ENCODE results near the gene MPV17. TPM values are rescaled to one million over a fixed set of nuclear protein-coding genes. Genes with fewer than 3 reads are reported as not detected.
A peak's percentile ranks its signal among the peaks of the same experiment; 100 is the strongest.

MPV17 gene
- total RNA-seq, 1 experiment from 2014 or later = 51.5 TPM

DNA sequence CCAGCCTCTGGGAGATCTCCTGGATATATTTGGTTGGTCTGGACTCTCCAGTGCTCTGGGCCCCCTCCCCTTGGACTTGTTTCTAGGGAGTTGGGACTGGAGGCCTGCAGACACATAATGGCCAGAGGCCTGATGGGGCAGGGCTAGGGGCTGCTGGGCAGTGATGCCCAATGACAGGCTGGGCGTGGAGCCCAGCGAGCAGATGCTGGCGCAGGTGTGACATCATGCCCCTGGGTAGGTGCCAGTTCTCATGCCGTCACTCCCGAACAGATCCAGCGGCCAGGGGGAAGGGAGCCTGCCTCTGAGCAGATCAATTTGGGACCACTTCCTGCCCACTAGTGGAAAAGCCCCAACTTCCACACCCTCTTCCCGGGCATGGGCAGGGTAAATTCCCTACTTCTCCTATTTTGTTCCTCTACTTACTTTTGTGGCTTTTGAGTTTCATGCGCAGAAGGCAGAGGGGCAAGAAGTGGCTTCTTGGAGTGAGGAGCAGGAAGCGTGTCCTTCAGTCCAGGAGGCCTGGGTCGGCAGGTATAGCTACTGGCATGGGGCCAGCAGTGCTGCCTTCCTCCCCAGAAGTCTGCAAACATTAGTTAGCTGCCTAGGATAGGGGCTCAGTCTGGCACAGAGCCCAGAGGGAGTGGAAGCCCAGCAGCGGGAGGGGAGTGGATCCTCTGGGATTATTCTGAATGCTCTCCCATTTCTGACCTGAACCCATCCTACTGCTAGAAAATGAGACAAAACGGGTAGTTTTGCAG, 6.1 kb downstream of the MPV17 start (continued):
- TF ChIP-seq ZNF138 (CRISPR knock-in tag; conservative IDR thresholded peaks at IDR 0.05) = no peak
- no peak for TF ChIP-seq HMGA2 (CRISPR knock-in tag; IDR thresholded peaks at IDR 0.05)
- TF ChIP-seq, protein P1, sequence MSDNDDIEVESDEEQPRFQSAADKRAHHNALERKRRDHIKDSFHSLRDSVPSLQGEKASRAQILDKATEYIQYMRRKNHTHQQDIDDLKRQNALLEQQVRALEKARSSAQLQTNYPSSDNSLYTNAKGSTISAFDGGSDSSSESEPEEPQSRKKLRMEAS (CRISPR knock-in tag; IDR thresholded peaks at IDR 0.05) = no peak

DNA sequence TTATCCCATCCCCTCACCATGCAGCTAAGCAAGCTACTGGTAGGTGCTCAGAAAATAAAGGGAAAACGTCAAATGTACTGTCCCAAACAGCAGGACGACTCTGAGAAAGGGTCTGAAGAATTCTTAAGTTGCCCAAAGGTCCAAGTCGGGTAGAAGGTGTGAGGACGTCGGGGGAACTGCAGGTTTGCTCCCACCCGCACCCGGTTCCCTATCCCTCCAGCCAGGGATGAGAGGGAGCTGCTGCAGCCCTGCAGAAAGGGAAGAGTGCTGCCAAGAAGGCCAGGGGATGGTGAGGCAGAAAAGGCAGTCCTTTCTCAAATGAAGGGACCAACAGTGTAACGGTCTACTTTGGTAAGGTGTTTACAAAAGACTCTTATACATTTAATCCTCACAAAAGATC, 7.8 kb downstream of the MPV17 start:
- no peak overlapping the region for H3K27ac Mint-ChIP-seq
- ChIA-PET POLR2A (interaction anchor here (0.6 kb wide), 1 partner anchor 12 kb away, joined by 4 read pairs; no protein-coding TSS in a partner anchor), CTCF (interaction anchor here (1.5 to 2.7 kb wide), 2 partner anchors 12 to 64 kb away, joined by 3 to 20 read pairs; no protein-coding TSS in a partner anchor)
- no peak overlapping the region for H3K4me3 Mint-ChIP-seq
- H3K4me1 Mint-ChIP-seq = peaks cover 6% of the 10 kb centered on the region
- no peaks in the 10 kb centered on the region; the same call in none of the 2 replicates for H3K27me3 Mint-ChIP-seq (ENCODE audit: low read depth)
- no peaks in the 10 kb centered on the region for H3K9me3 Mint-ChIP-seq
- no peaks in the 10 kb centered on the region for H3K36me3 Mint-ChIP-seq
- TF ChIP-seq MXD4 (CRISPR knock-in tag; IDR thresholded peaks at IDR 0.05; ENCODE audit: borderline replicate concordance) = no peak
- TF ChIP-seq, protein P2, sequence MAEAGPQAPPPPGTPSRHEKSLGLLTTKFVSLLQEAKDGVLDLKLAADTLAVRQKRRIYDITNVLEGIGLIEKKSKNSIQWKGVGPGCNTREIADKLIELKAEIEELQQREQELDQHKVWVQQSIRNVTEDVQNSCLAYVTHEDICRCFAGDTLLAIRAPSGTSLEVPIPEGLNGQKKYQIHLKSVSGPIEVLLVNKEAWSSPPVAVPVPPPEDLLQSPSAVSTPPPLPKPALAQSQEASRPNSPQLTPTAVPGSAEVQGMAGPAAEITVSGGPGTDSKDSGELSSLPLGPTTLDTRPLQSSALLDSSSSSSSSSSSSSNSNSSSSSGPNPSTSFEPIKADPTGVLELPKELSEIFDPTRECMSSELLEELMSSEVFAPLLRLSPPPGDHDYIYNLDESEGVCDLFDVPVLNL (CRISPR knock-in tag; IDR thresholded peaks at IDR 0.05; ENCODE audit: borderline replicate concordance, low read depth) = no peak
- TF ChIP-seq SOX15 (CRISPR knock-in tag; IDR thresholded peaks at IDR 0.05) = no peak
- no peak for TF ChIP-seq NR2C2 (CRISPR knock-in tag; IDR thresholded peaks at IDR 0.05)
- TF ChIP-seq ESRRA (CRISPR knock-in tag; IDR thresholded peaks at IDR 0.05; ENCODE audit: borderline replicate concordance) = no peak
- TF ChIP-seq, protein P3, sequence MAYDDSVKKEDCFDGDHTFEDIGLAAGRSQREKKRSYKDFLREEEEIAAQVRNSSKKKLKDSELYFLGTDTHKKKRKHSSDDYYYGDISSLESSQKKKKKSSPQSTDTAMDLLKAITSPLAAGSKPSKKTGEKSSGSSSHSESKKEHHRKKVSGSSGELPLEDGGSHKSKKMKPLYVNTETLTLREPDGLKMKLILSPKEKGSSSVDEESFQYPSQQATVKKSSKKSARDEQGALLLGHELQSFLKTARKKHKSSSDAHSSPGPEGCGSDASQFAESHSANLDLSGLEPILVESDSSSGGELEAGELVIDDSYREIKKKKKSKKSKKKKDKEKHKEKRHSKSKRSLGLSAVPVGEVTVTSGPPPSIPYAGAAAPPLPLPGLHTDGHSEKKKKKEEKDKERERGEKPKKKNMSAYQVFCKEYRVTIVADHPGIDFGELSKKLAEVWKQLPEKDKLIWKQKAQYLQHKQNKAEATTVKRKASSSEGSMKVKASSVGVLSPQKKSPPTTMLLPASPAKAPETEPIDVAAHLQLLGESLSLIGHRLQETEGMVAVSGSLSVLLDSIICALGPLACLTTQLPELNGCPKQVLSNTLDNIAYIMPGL (CRISPR knock-in tag; IDR thresholded peaks at IDR 0.05) = no peak
- TF ChIP-seq EMX1 (CRISPR knock-in tag; IDR thresholded peaks at IDR 0.05) = no peak
- no peak for TF ChIP-seq CBFB (CRISPR knock-in tag; IDR thresholded peaks at IDR 0.05; ENCODE audit: low read depth)
- TF ChIP-seq CREM (CRISPR knock-in tag; IDR thresholded peaks at IDR 0.05) = no peak
- TF ChIP-seq ETV6 (CRISPR knock-in tag; IDR thresholded peaks at IDR 0.05) = no peak
- TF ChIP-seq, protein P4, sequence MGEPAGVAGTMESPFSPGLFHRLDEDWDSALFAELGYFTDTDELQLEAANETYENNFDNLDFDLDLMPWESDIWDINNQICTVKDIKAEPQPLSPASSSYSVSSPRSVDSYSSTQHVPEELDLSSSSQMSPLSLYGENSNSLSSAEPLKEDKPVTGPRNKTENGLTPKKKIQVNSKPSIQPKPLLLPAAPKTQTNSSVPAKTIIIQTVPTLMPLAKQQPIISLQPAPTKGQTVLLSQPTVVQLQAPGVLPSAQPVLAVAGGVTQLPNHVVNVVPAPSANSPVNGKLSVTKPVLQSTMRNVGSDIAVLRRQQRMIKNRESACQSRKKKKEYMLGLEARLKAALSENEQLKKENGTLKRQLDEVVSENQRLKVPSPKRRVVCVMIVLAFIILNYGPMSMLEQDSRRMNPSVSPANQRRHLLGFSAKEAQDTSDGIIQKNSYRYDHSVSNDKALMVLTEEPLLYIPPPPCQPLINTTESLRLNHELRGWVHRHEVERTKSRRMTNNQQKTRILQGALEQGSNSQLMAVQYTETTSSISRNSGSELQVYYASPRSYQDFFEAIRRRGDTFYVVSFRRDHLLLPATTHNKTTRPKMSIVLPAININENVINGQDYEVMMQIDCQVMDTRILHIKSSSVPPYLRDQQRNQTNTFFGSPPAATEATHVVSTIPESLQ (CRISPR knock-in tag; IDR thresholded peaks at IDR 0.05) = no peak
- no peak for TF ChIP-seq NFE2L1 (CRISPR knock-in tag; IDR thresholded peaks at IDR 0.05)
- no peak for TF ChIP-seq ZNF317 (CRISPR knock-in tag; IDR thresholded peaks at IDR 0.05; ENCODE audit: borderline replicate concordance, low read depth)
- TF ChIP-seq, protein P5, sequence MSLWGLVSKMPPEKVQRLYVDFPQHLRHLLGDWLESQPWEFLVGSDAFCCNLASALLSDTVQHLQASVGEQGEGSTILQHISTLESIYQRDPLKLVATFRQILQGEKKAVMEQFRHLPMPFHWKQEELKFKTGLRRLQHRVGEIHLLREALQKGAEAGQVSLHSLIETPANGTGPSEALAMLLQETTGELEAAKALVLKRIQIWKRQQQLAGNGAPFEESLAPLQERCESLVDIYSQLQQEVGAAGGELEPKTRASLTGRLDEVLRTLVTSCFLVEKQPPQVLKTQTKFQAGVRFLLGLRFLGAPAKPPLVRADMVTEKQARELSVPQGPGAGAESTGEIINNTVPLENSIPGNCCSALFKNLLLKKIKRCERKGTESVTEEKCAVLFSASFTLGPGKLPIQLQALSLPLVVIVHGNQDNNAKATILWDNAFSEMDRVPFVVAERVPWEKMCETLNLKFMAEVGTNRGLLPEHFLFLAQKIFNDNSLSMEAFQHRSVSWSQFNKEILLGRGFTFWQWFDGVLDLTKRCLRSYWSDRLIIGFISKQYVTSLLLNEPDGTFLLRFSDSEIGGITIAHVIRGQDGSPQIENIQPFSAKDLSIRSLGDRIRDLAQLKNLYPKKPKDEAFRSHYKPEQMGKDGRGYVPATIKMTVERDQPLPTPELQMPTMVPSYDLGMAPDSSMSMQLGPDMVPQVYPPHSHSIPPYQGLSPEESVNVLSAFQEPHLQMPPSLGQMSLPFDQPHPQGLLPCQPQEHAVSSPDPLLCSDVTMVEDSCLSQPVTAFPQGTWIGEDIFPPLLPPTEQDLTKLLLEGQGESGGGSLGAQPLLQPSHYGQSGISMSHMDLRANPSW (CRISPR knock-in tag; conservative IDR thresholded peaks at IDR 0.05; ENCODE audit: low read depth) = no peak
- TF ChIP-seq, protein P6, sequence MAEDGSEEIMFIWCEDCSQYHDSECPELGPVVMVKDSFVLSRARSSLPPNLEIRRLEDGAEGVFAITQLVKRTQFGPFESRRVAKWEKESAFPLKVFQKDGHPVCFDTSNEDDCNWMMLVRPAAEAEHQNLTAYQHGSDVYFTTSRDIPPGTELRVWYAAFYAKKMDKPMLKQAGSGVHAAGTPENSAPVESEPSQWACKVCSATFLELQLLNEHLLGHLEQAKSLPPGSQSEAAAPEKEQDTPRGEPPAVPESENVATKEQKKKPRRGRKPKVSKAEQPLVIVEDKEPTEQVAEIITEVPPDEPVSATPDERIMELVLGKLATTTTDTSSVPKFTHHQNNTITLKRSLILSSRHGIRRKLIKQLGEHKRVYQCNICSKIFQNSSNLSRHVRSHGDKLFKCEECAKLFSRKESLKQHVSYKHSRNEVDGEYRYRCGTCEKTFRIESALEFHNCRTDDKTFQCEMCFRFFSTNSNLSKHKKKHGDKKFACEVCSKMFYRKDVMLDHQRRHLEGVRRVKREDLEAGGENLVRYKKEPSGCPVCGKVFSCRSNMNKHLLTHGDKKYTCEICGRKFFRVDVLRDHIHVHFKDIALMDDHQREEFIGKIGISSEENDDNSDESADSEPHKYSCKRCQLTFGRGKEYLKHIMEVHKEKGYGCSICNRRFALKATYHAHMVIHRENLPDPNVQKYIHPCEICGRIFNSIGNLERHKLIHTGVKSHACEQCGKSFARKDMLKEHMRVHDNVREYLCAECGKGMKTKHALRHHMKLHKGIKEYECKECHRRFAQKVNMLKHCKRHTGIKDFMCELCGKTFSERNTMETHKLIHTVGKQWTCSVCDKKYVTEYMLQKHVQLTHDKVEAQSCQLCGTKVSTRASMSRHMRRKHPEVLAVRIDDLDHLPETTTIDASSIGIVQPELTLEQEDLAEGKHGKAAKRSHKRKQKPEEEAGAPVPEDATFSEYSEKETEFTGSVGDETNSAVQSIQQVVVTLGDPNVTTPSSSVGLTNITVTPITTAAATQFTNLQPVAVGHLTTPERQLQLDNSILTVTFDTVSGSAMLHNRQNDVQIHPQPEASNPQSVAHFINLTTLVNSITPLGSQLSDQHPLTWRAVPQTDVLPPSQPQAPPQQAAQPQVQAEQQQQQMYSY (CRISPR knock-in tag; IDR thresholded peaks at IDR 0.05) = no peak
- TF ChIP-seq GABPB1 (CRISPR knock-in tag; IDR thresholded peaks at IDR 0.05) = no peak
- TF ChIP-seq, protein P7, sequence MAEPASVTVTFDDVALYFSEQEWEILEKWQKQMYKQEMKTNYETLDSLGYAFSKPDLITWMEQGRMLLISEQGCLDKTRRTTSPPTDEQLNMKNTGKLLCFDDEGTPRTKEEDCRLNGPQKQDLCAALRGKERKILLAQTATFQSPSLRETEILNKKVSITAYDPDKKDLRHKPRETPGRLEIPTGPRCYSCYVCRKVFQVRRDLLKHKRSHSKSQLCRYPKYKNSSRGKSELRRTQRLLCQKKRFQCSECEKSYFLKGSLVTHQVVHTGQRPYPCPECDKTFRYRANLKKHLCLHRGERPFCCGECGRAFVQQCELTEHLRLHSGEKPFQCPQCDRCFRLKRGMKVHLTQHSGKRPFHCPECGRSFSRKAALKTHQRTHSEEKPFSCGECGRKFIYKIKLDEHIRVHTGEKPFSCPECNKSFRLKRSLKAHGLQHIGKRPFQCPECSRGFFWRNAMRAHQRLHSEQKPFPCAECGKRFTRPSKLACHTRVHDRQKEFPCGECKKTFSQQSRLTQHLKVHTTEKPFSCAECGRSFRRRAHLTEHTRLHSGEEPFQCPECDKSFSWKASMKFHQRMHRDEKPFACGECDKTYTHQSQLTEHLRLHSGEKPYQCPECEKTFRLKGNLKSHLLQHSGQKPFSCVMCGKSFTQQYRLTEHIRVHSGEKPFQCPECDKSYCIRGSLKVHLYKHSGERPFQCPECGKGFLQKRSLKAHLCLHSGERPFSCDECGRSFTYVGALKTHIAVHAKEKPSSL (CRISPR knock-in tag; conservative IDR thresholded peaks at IDR 0.05) = no peak
- TF ChIP-seq SP1 (CRISPR knock-in tag; conservative IDR thresholded peaks at IDR 0.05) = no peak
- ATAC-seq = peak; percentile 65
- DNase-seq (ENCODE audit: low spot score) = no peak
